Suprapubic skin (tissue), 4 donors: ENCODE measurements around the gene SNRPD3. TPM values are rescaled to one million over a fixed set of nuclear protein-coding genes. Genes with fewer than 3 reads are reported as not detected.
"Not testable (repeated sequence)": the region's sequence is repeated elsewhere in the genome, so short reads cannot be mapped to it uniquely, and the experiment has no call there.

ENCODE experiments used
- DNase-seq, 2 donors: peaks; one replicate each; pipeline ENCODE4 v3.0.0-alpha.2; 2019; ENCODE audit warnings: low spot score in 2 of 2
- H3K27ac ChIP-seq: fragments of 200-600 bp; sonication (generic); one replicate; pipeline ENCODE4 v1.5.1; 2019
- H3K27me3 ChIP-seq: fragments of 200-600 bp; sonication (generic); one replicate; pipeline ENCODE4 v1.5.1; 2019
- H3K36me3 ChIP-seq: fragments of 200-600 bp; sonication (generic); one replicate; pipeline ENCODE4 v1.5.1; 2019
- H3K4me1 ChIP-seq: fragments of 200-600 bp; sonication (generic); one replicate; pipeline ENCODE4 v1.5.1; 2019
- H3K4me3 ChIP-seq: fragments of 200-600 bp; sonication (generic); one replicate; pipeline ENCODE4 v1.5.1; 2019; ENCODE audit warnings: mild to moderate bottlenecking
- H3K9me3 ChIP-seq: fragments of 200-600 bp; sonication (generic); one replicate; pipeline ENCODE4 v1.5.1; 2019
- CTCF ChIP-seq, 2 donors: fragments of 200-600 bp in 1 of 2; fragments of 450-650 bp in 1 of 2; sonication (generic) in 1 of 2; IDR thresholded peaks; one replicate each; pipeline ENCODE4 v1.5.1; 2016 to 2019; ENCODE audit warnings: antibody characterized with exemption in 2 of 2, mild to moderate bottlenecking in 1 of 2, moderate library complexity in 1 of 2
- EP300 ChIP-seq: sonication (generic); formaldehyde crosslinking; IDR thresholded peaks from one replicate; pipeline ENCODE4 v1.6.1; 2017; ENCODE audit warnings: antibody characterized with exemption
- POLR2A ChIP-seq, 2 donors: fragments of 450-650 bp; IDR thresholded peaks; one replicate each; pipeline ENCODE4 v1.6.1; 2017; ENCODE audit warnings: antibody characterized with exemption in 2 of 2, mild to moderate bottlenecking in 2 of 2, moderate library complexity in 2 of 2
- POLR2AphosphoS5 ChIP-seq, 3 donors: sonication (generic); formaldehyde crosslinking; IDR thresholded peaks; one replicate each; pipeline ENCODE4 v1.6.1; 2017; ENCODE audit warnings: antibody characterized with exemption in 3 of 3
- WGBS: methylation state at CpG from one replicate; pipeline ENCODE4 v1.1.5; 2018; 5-methylcytosine and 5-hydroxymethylcytosine counted together
- total RNA-seq, 4 donors: library from RNA; depleted of rRNA; stranded (reverse); fragments of >200 nt; gene quantifications; one replicate each; pipeline ENCODE4 v1.1.0, GENCODE V29; 2016

The SNRPD3 gene
- total RNA-seq, 4 donors from 2014 or later, result 168 to 208 (median 186) TPM

GRCh38 chr22:24594569-24595120, 38.8 kb downstream of the SNRPD3 start:
- H3K4me3 ChIP-seq, result no peak overlapping the region
- peak overlapping the region; percentile 31 for H3K27ac ChIP-seq
- no peaks in the 10 kb centered on the region for H3K9me3 ChIP-seq
- TF ChIP-seq EP300, result no peak
- TF ChIP-seq POLR2AphosphoS5 (IDR thresholded peaks at IDR 0.05), result no peak
- TF ChIP-seq CTCF (IDR thresholded peaks at IDR 0.05), result no peak
- no peak for TF ChIP-seq POLR2A (IDR thresholded peaks at IDR 0.05)
- H3K36me3 ChIP-seq, result peaks cover under 1% of the 10 kb centered on the region
- peaks cover 33% of the 10 kb centered on the region for H3K4me1 ChIP-seq
- H3K27me3 ChIP-seq, result no peaks in the 10 kb centered on the region
- DNase-seq, result peak in 1 of 2 donors; percentile 70
- whole genome bisulfite sequencing, result 72% methylated on average over 7 of the region's 7 CpGs

- no peaks in the 10 kb centered on the region for H3K36me3 ChIP-seq
- H3K9me3 ChIP-seq, result no peaks in the 10 kb centered on the region
- H3K4me3 ChIP-seq, result no peak overlapping the region
- DNase-seq, result no peak
- TF ChIP-seq POLR2AphosphoS5 (IDR thresholded peaks at IDR 0.05) (no peak), POLR2A (IDR thresholded peaks at IDR 0.05) (no peak), EP300 (no peak), CTCF (IDR thresholded peaks at IDR 0.05) (no peak)
- no peaks in the 10 kb centered on the region for H3K27me3 ChIP-seq
- WGBS, result no CpG with 5 or more reads among the region's 6 CpGs
- H3K4me1 ChIP-seq, result peaks cover 36% of the 10 kb centered on the region
- H3K27ac ChIP-seq, result peak overlapping the region; percentile 31
Observed at GRCh38 chr22:24595228-24595627, 39.4 kb downstream of the SNRPD3 start.

GRCh38 chr22:24595863-24596262, 40.1 kb downstream of the SNRPD3 start:
- Histone ChIP-seq H3K36me3 (no peaks in the 10 kb centered on the region), H3K4me3 (no peak overlapping the region), H3K27ac (no peak overlapping the region), H3K9me3 (no peaks in the 10 kb centered on the region), H3K4me1 (peaks cover 36% of the 10 kb centered on the region), H3K27me3 (no peaks in the 10 kb centered on the region)
- TF ChIP-seq POLR2AphosphoS5 (IDR thresholded peaks at IDR 0.05) (no peak), EP300 (no peak), CTCF (IDR thresholded peaks at IDR 0.05) (no peak), POLR2A (IDR thresholded peaks at IDR 0.05) (no peak)
- 98% methylated on average over 4 of the region's 4 CpGs for WGBS
- no peak for DNase-seq

GRCh38 chr22:24597076-24597475, 41.3 kb downstream of the SNRPD3 start:
- peaks cover 40% of the 10 kb centered on the region for H3K4me1 ChIP-seq
- H3K36me3 ChIP-seq, H3K27ac ChIP-seq, H3K4me3 ChIP-seq, DNase-seq, H3K27me3 ChIP-seq, H3K9me3 ChIP-seq: not testable (repeated sequence)
- WGBS, result 81% methylated on average over 9 of the region's 9 CpGs

GRCh38 chr22:24599514-24599913, 43.7 kb downstream of the SNRPD3 start:
- TF ChIP-seq CTCF (IDR thresholded peaks at IDR 0.05) (no peak), EP300 (no peak), POLR2AphosphoS5 (IDR thresholded peaks at IDR 0.05) (no peak), POLR2A (IDR thresholded peaks at IDR 0.05) (no peak)
- 61% methylated on average over 6 of the region's 8 CpGs for WGBS
- H3K27ac ChIP-seq, result no peak overlapping the region

GRCh38 chr22:24599958-24600715, 44.3 kb downstream of the SNRPD3 start:
- 68% methylated on average over 2 of the region's 3 CpGs for WGBS
- not testable (repeated sequence) for H3K36me3 ChIP-seq, H3K27ac ChIP-seq, H3K4me3 ChIP-seq, DNase-seq, H3K9me3 ChIP-seq, H3K27me3 ChIP-seq
- peaks cover 25% of the 10 kb centered on the region for H3K4me1 ChIP-seq

More at GRCh38 chr22:24599514-24599913, 43.7 kb downstream of the SNRPD3 start:
- Histone ChIP-seq H3K4me1 (peaks cover 31% of the 10 kb centered on the region), H3K4me3 (no peak overlapping the region), H3K9me3 (no peaks in the 10 kb centered on the region), H3K27me3 (no peaks in the 10 kb centered on the region), H3K36me3 (no peaks in the 10 kb centered on the region)
- DNase-seq, result no peak
